ENCODE measurements around the gene RNF44. TPM values are rescaled to one million over a fixed set of nuclear protein-coding genes. Genes with fewer than 3 reads are reported as not detected.

The RNF44 gene
- total RNA-seq, 1 experiment from 2014 or later = 113 TPM

DNA sequence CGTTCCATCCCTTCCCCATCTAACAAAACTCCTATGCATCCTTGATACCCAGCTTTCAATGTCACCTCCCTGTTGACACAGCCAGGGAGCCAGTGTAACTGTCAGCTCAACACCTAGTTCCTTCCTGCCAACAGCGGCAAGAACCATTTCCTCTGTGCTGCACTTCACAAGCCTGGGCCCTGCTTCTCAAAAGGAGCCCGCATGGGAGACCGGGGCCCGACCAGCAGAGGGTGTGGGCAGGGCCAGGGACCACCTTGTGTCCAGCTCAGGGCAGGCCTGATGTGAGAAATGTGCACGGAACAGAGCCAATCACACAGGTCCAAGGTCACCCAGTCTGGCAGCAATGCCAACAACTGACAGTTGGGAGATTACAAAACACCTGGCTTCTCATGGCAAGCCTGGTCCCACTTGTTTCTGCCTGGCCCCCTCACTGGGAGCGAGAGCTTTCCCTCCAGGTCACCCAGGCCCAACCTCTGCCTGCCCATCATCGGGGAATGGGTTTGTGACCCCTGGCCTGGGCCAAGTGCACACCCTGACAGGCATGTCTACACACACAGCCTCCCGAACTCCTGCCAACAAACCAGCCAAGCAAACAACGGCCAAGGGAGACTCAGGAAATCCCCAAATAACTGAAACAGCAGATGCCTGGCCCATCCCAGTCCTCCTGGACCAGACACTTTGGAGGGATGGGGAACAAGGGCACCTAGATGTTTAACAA lies 3.1 kb downstream of the RNF44 start:
- ChIA-PET POLR2A (no interaction called here), CTCF (no interaction called here)
- Histone ChIP-seq H3K4me1 (ENCODE audit: control insufficient read depth, insufficient read depth, low read length) (peaks cover 54% of the 10 kb centered on the region), H3K9me3 (ENCODE audit: control insufficient read depth, insufficient read depth, low read depth, low read length) (no peaks in the 10 kb centered on the region), H3K36me3 (ENCODE audit: control insufficient read depth, insufficient read depth, low read length) (peaks cover 10% of the 10 kb centered on the region), H3K27me3 (ENCODE audit: control insufficient read depth, insufficient read depth, low read length) (no peaks in the 10 kb centered on the region), H3K27ac (ENCODE audit: low read length) (peak overlapping the region; percentile 99), H3K4me3 (ENCODE audit: low read depth in 2 of 2, low read length in 2 of 2) (peak overlapping the region; percentile 97 to 98)
- intact Hi-C loops (cut with micrococcal nuclease; ENCODE audit: unreplicated experiment) = no loop called here
- ATAC-seq = peak; percentile 5; the same call in 1 of the 2 replicates
- in situ Hi-C loops (cut with HindIII; ENCODE audit: low pct_unique_long_range_greater_than_20kb, low sequenced_read_pairs) = no loop called here
- no TSS peak for BruUV-seq (replicated peaks)
- TF ChIP-seq, protein P1, sequence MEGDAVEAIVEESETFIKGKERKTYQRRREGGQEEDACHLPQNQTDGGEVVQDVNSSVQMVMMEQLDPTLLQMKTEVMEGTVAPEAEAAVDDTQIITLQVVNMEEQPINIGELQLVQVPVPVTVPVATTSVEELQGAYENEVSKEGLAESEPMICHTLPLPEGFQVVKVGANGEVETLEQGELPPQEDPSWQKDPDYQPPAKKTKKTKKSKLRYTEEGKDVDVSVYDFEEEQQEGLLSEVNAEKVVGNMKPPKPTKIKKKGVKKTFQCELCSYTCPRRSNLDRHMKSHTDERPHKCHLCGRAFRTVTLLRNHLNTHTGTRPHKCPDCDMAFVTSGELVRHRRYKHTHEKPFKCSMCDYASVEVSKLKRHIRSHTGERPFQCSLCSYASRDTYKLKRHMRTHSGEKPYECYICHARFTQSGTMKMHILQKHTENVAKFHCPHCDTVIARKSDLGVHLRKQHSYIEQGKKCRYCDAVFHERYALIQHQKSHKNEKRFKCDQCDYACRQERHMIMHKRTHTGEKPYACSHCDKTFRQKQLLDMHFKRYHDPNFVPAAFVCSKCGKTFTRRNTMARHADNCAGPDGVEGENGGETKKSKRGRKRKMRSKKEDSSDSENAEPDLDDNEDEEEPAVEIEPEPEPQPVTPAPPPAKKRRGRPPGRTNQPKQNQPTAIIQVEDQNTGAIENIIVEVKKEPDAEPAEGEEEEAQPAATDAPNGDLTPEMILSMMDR (IDR thresholded peaks at IDR 0.05) = no peak
- TF ChIP-seq POLR2AphosphoS5 (IDR thresholded peaks at IDR 0.05; ENCODE audit: low read depth, low read length) = 0 out of 2 replicates have a peak, but pooled peaks have one; percentile 13
- TF ChIP-seq, protein P2, sequence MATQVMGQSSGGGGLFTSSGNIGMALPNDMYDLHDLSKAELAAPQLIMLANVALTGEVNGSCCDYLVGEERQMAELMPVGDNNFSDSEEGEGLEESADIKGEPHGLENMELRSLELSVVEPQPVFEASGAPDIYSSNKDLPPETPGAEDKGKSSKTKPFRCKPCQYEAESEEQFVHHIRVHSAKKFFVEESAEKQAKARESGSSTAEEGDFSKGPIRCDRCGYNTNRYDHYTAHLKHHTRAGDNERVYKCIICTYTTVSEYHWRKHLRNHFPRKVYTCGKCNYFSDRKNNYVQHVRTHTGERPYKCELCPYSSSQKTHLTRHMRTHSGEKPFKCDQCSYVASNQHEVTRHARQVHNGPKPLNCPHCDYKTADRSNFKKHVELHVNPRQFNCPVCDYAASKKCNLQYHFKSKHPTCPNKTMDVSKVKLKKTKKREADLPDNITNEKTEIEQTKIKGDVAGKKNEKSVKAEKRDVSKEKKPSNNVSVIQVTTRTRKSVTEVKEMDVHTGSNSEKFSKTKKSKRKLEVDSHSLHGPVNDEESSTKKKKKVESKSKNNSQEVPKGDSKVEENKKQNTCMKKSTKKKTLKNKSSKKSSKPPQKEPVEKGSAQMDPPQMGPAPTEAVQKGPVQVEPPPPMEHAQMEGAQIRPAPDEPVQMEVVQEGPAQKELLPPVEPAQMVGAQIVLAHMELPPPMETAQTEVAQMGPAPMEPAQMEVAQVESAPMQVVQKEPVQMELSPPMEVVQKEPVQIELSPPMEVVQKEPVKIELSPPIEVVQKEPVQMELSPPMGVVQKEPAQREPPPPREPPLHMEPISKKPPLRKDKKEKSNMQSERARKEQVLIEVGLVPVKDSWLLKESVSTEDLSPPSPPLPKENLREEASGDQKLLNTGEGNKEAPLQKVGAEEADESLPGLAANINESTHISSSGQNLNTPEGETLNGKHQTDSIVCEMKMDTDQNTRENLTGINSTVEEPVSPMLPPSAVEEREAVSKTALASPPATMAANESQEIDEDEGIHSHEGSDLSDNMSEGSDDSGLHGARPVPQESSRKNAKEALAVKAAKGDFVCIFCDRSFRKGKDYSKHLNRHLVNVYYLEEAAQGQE (IDR thresholded peaks at IDR 0.05; ENCODE audit: insufficient read depth in 1 of 2, low read depth in 2 of 2, low read length in 1 of 2) = no peak
- no peak for DNase-seq (ENCODE audit: low read depth, low spot score)

DNA sequence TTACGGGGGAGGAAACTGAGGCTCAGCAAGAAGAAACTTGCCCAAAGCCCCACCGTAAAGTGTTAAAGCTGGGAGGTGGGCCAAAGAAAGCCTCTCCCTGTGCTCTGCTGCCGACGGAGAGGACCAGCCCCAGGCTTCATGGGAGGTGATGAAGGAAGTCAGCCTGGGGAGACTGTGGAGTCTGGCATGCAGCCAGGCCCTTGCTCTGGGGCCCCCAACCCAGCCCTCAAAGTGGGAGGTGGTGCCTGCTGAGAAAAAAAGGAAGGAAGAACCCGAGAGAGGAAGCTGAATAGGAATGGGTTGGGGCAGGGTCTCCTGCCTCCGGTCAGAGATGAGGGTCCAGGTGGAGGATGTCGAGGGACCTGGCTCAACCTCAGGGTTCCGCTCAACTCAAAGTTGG lies 3.8 kb downstream of the RNF44 start:
- BruUV-seq (replicated peaks) = no TSS peak
- no peak for DNase-seq (ENCODE audit: low read depth, low spot score)
- POLR2A ChIA-PET = no interaction called here
- no peak for ATAC-seq
- Histone ChIP-seq H3K4me1 (ENCODE audit: control insufficient read depth, insufficient read depth, low read length) (peaks cover 48% of the 10 kb centered on the region), H3K27me3 (ENCODE audit: control insufficient read depth, insufficient read depth, low read length) (no peaks in the 10 kb centered on the region), H3K9me3 (ENCODE audit: control insufficient read depth, insufficient read depth, low read depth, low read length) (no peaks in the 10 kb centered on the region), H3K4me3 (ENCODE audit: low read depth in 2 of 2, low read length in 2 of 2) (no peak overlapping the region; a peak in 1 of 4 replicates), H3K27ac (ENCODE audit: low read length) (peak overlapping the region; percentile 99), H3K36me3 (ENCODE audit: control insufficient read depth, insufficient read depth, low read length) (peaks cover 10% of the 10 kb centered on the region)
- CTCF ChIA-PET = no interaction called here
- TF ChIP-seq, protein P1 (IDR thresholded peaks at IDR 0.05) = no peak
- TF ChIP-seq SIN3A (IDR thresholded peaks at IDR 0.05; ENCODE audit: borderline replicate concordance, insufficient read depth, low read depth, low read length) (no peak), TCF7L2 (IDR thresholded peaks at IDR 0.05; ENCODE audit: low read depth, low read length) (no peak), POLR2AphosphoS5 (IDR thresholded peaks at IDR 0.05; ENCODE audit: low read depth, low read length) (no peak)
- TF ChIP-seq, protein P2 (IDR thresholded peaks at IDR 0.05; ENCODE audit: insufficient read depth in 1 of 2, low read depth in 2 of 2, low read length in 1 of 2) = no peak
- intact Hi-C loops (cut with micrococcal nuclease; ENCODE audit: unreplicated experiment) (no loop called here), in situ Hi-C loops (cut with HindIII; ENCODE audit: low pct_unique_long_range_greater_than_20kb, low sequenced_read_pairs) (no loop called here)
